ENCODE results near the gene GLUD1. TPM values are rescaled to one million over a fixed set of nuclear protein-coding genes. Genes with fewer than 3 reads are reported as not detected.
"Not testable (repeated sequence)": the region's sequence is repeated elsewhere in the genome, so short reads cannot be mapped to it uniquely, and the experiment has no call there.

GLUD1 gene
- total RNA-seq, 1 donor from 2014 or later, result 69.5 TPM

- DNase-seq (ENCODE audit: low spot score, unreplicated experiment), result no peak
- H3K4me1 Mint-ChIP-seq (ENCODE audit: low read depth), result peaks cover 25% of the 10 kb centered on the region
- H3K36me3 Mint-ChIP-seq (ENCODE audit: insufficient read depth), result no peaks in the 10 kb centered on the region
- H3K27me3 Mint-ChIP-seq, result no peaks in the 10 kb centered on the region
- no peak for TF ChIP-seq CTCF (IDR thresholded peaks at IDR 0.05; ENCODE audit: unreplicated experiment)
- peak overlapping the region; percentile 92 for H3K4me3 Mint-ChIP-seq (ENCODE audit: low read depth)
- H3K9me3 Mint-ChIP-seq (ENCODE audit: low read depth), result no peaks in the 10 kb centered on the region
- peak overlapping the region; percentile 76 for H3K27ac Mint-ChIP-seq
Observed at GRCh38 chr10:87092861-87093631, 1.6 kb downstream of the GLUD1 start.

GRCh38 chr10:87092376-87092860, 2.2 kb downstream of the GLUD1 start:
- H3K36me3 Mint-ChIP-seq (ENCODE audit: insufficient read depth), result peaks cover 3% of the 10 kb centered on the region
- TF ChIP-seq CTCF (IDR thresholded peaks at IDR 0.05; ENCODE audit: unreplicated experiment), result no peak
- peak overlapping the region; percentile 92 for H3K4me3 Mint-ChIP-seq (ENCODE audit: low read depth)
- H3K27ac Mint-ChIP-seq, result peak overlapping the region; percentile 76
- no peaks in the 10 kb centered on the region for H3K27me3 Mint-ChIP-seq
- DNase-seq (ENCODE audit: low spot score, unreplicated experiment), result no peak
- H3K4me1 Mint-ChIP-seq (ENCODE audit: low read depth), result peaks cover 25% of the 10 kb centered on the region
- H3K9me3 Mint-ChIP-seq (ENCODE audit: low read depth), result no peaks in the 10 kb centered on the region

- Mint-ChIP-seq H3K9me3 (ENCODE audit: low read depth) (no peaks in the 10 kb centered on the region), H3K27ac (no peak overlapping the region), H3K4me1 (ENCODE audit: low read depth) (peaks cover 25% of the 10 kb centered on the region), H3K4me3 (ENCODE audit: low read depth) (no peak overlapping the region), H3K36me3 (ENCODE audit: insufficient read depth) (peaks cover 11% of the 10 kb centered on the region), H3K27me3 (no peaks in the 10 kb centered on the region)
- no peak for TF ChIP-seq CTCF (IDR thresholded peaks at IDR 0.05; ENCODE audit: unreplicated experiment)
- no peak for DNase-seq (ENCODE audit: low spot score, unreplicated experiment)
Observed at GRCh38 chr10:87090779-87091178, 3.9 kb downstream of the GLUD1 start.

GRCh38 chr10:87089746-87090145, 4.9 kb downstream of the GLUD1 start:
- Mint-ChIP-seq H3K36me3 (ENCODE audit: insufficient read depth) (peaks cover 15% of the 10 kb centered on the region), H3K27me3 (no peaks in the 10 kb centered on the region), H3K9me3 (ENCODE audit: low read depth) (no peaks in the 10 kb centered on the region), H3K27ac (no peak overlapping the region), H3K4me1 (ENCODE audit: low read depth) (peaks cover 27% of the 10 kb centered on the region), H3K4me3 (ENCODE audit: low read depth) (no peak overlapping the region)
- no peak for DNase-seq (ENCODE audit: low spot score, unreplicated experiment)
- TF ChIP-seq CTCF (IDR thresholded peaks at IDR 0.05; ENCODE audit: unreplicated experiment), result no peak

DNA sequence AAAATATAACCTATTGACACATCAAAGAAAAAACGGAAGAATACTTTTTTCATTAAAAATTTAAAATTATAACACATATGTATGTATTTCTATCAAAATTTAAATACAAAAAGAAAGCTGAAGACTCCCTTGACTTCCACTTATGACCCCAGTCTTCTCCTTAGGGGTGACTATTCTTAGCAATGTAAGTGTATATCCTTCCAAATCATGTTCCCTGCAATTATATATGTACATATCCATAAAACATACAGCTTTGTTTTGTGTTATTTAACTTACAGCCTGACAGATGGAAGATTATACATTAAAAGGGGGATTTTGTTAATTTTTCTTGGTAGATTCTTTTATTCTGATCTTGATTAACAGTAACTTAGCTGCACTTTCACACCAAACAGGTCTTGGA, 9.1 kb downstream of the GLUD1 start:
- Mint-ChIP-seq H3K4me1 (ENCODE audit: low read depth) (peaks cover 23% of the 10 kb centered on the region), H3K9me3 (ENCODE audit: low read depth) (no peaks in the 10 kb centered on the region), H3K4me3 (ENCODE audit: low read depth) (no peak overlapping the region), H3K36me3 (ENCODE audit: insufficient read depth) (peaks cover 18% of the 10 kb centered on the region), H3K27ac (no peak overlapping the region), H3K27me3 (no peaks in the 10 kb centered on the region)
- no peak for DNase-seq (ENCODE audit: low spot score, unreplicated experiment)
- TF ChIP-seq CTCF (IDR thresholded peaks at IDR 0.05; ENCODE audit: unreplicated experiment), result no peak

DNA sequence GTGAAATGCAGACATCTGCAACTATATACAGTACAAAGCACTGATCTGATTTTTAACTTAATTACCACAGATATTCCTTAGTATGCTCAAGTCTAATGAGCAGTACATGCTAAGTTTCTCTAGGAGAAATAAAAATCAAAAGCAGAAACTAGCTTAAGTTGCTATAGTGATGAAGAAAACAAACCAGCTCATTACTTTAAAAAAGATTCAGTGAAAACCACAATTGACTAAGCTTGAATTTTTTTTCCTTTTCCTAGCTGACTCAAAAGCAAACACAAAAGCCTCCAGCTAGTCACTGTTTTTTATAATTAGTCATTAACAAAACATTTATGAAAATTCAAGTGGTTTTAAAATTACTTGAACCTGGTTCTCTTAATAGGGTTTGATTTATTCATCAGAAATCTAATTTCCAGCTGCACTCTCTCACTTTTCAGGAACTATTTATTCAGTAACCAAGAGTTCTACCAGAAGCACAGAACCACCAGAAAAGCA, 10.3 kb downstream of the GLUD1 start:
- H3K9me3 Mint-ChIP-seq (ENCODE audit: low read depth); H3K27me3 Mint-ChIP-seq; H3K27ac Mint-ChIP-seq; DNase-seq (ENCODE audit: low spot score, unreplicated experiment); H3K4me3 Mint-ChIP-seq (ENCODE audit: low read depth): not testable (repeated sequence)
- Mint-ChIP-seq H3K36me3 (ENCODE audit: insufficient read depth) (peaks cover 21% of the 10 kb centered on the region), H3K4me1 (ENCODE audit: low read depth) (peaks cover 23% of the 10 kb centered on the region)

GRCh38 chr10:87083576-87084290, 10.9 kb downstream of the GLUD1 start:
- Mint-ChIP-seq H3K27ac (peak overlapping the region; percentile 70), H3K36me3 (ENCODE audit: insufficient read depth) (peaks cover 23% of the 10 kb centered on the region), H3K4me1 (ENCODE audit: low read depth) (peaks cover 23% of the 10 kb centered on the region)
- H3K4me3 Mint-ChIP-seq (ENCODE audit: low read depth); H3K27me3 Mint-ChIP-seq; H3K9me3 Mint-ChIP-seq (ENCODE audit: low read depth); DNase-seq (ENCODE audit: low spot score, unreplicated experiment): not testable (repeated sequence)

DNA sequence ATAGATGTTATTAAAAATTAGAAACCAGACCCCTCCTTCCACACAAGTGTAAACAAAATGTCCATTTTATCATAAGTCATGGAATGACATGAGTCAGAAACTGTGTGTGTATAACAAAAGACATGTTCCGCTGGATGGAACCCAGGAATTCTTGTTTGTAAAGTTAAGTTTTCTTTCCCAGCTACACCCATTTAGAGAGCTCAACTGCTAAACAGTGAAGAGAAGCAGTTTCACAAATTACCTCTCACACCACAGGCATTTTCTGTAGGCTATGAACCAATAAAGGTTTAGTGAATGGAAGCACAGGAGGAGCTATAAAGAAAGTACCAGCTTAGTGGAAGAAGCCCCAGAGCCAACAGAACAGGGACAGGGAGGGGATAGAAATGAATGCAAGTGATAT, 12.4 kb downstream of the GLUD1 start:
- DNase-seq (ENCODE audit: low spot score, unreplicated experiment); H3K27me3 Mint-ChIP-seq; H3K9me3 Mint-ChIP-seq (ENCODE audit: low read depth); H3K4me3 Mint-ChIP-seq (ENCODE audit: low read depth): not testable (repeated sequence)
- Mint-ChIP-seq H3K36me3 (ENCODE audit: insufficient read depth) (peaks cover 22% of the 10 kb centered on the region), H3K4me1 (ENCODE audit: low read depth) (peaks cover 23% of the 10 kb centered on the region), H3K27ac (peak overlapping the region; percentile 75)

Measured in progenitor cell of endocrine pancreas (in vitro differentiated cells).